HG03378 (cell line): ENCODE measurements around the gene MRPL22.
A peak's percentile ranks its signal among the peaks of the same experiment; 100 is the strongest.
"Not testable (repeated sequence)": the region's sequence is repeated elsewhere in the genome, so short reads cannot be mapped to it uniquely, and the experiment has no call there.

Experiments used
- ATAC-seq: cut with Tn5 transposase; IDR thresholded peaks from one replicate; pipeline ENCODE4 v1.9.1; 2021; ENCODE audit warnings: mild to moderate bottlenecking, moderate library complexity; ENCODE audit not compliant: unreplicated experiment

The MRPL22 gene

GRCh38 chr5:154989626-154990025 is 48.8 kb downstream of the MRPL22 start:
- ATAC-seq: no peak

GRCh38 chr5:154993461-154993860 is 52.6 kb downstream of the MRPL22 start:
- no peak for ATAC-seq

- no peak for ATAC-seq
Observed at GRCh38 chr5:154995679-154996078, 54.8 kb downstream of the MRPL22 start.

- ATAC-seq: no peak
Observed at GRCh38 chr5:154997746-154998145, 56.9 kb downstream of the MRPL22 start.

GRCh38 chr5:154999865-155000264 is 59.0 kb downstream of the MRPL22 start:
- no peak for ATAC-seq

GRCh38 chr5:155001523-155001922 is 60.6 kb downstream of the MRPL22 start:
- ATAC-seq: no peak

- ATAC-seq: not testable (repeated sequence)
Observed at GRCh38 chr5:155002722-155003121, 61.8 kb downstream of the MRPL22 start.

- no peak for ATAC-seq
Observed at GRCh38 chr5:155004138-155004744, 63.4 kb downstream of the MRPL22 start.

GRCh38 chr5:155006265-155006664 is 65.4 kb downstream of the MRPL22 start:
- not testable (repeated sequence) for ATAC-seq

- ATAC-seq: no peak
Observed at GRCh38 chr5:155008669-155009068, 67.8 kb downstream of the MRPL22 start.

- ATAC-seq: no peak
Observed at GRCh38 chr5:155010881-155011280, 70.0 kb downstream of the MRPL22 start.

- ATAC-seq: no peak
Observed at GRCh38 chr5:155013526-155013925, 72.7 kb downstream of the MRPL22 start, which contains the start of gene KIF4B. TSS of gene KIF4B (plus strand) at chr5:155013755. CDS start at chr5:155013860, 105 bp downstream.

- no peak for ATAC-seq
Observed at GRCh38 chr5:155015239-155015638, 74.4 kb downstream of the MRPL22 start.

GRCh38 chr5:155017610-155018009 is 76.7 kb downstream of the MRPL22 start:
- peak; percentile 95 for ATAC-seq
